Ovary (tissue), 9 donors: ENCODE measurements around the gene CEMIP. TPM values are rescaled to one million over a fixed set of nuclear protein-coding genes. Genes with fewer than 3 reads are reported as not detected.

Experiments used
- DNase-seq, 5 donors: peaks; one replicate each; pipeline ENCODE4 v3.0.0-alpha.2; 2019 to 2020
- H3K27ac ChIP-seq, 2 donors: fragments of 200-600 bp; one replicate each; pipeline versions ENCODE4 v1.5.1 to v1.8.0; 2019 to 2022
- H3K27me3 ChIP-seq: fragments of 200-600 bp; one replicate; pipeline ENCODE4 v1.8.0; 2022
- H3K36me3 ChIP-seq: fragments of 200-600 bp; sonication (generic); one replicate; pipeline ENCODE4 v1.5.1; 2019
- H3K4me1 ChIP-seq: one replicate; pipeline ENCODE4 v1.8.1; 2013; ENCODE audit warnings: mild to moderate bottlenecking, moderate library complexity; ENCODE audit not compliant: insufficient read depth
- H3K4me3 ChIP-seq: fragments of 200-600 bp; sonication (generic); one replicate; pipeline ENCODE4 v1.5.1; 2017
- H3K9me3 ChIP-seq, 2 donors: fragments of 200-600 bp in 1 of 2; sonication (generic) in 1 of 2; one replicate each; pipeline versions ENCODE4 v1.5.1 to v1.8.1; 2013 to 2019; ENCODE audit warnings: mild to moderate bottlenecking in 1 of 2, moderate library complexity in 1 of 2
- EP300 ChIP-seq: sonication (generic); formaldehyde crosslinking; IDR thresholded peaks from one replicate; pipeline ENCODE4 v1.6.1; 2017; ENCODE audit warnings: antibody characterized with exemption
- POLR2A ChIP-seq: fragments of 450-650 bp; IDR thresholded peaks from one replicate; pipeline ENCODE4 v1.6.1; 2017; ENCODE audit warnings: antibody characterized with exemption, mild to moderate bottlenecking, moderate library complexity
- WGBS, 3 donors: extraction: QIAGEN DNeasy Blood & Tissue Kit in 1 of 3; methylation state at CpG; one replicate each; pipeline versions ENCODE4 v1.1.5 to v1.1.7; 2013 to 2017; 5-methylcytosine and 5-hydroxymethylcytosine counted together
- intact Hi-C, 4 donors: fragments of 100-400 bp; cut with DNase I; formaldehyde crosslinking; loops; one replicate each; pipeline versions ENCODE4 v1.11.0 to v1.15.1; 2022 to 2023
- polyA plus RNA-seq, 2 donors: library from polyadenylated mRNA; stranded (reverse); fragments of 200-250 nt in 1 of 2; fragments of 350-450 nt in 1 of 2; fragmentation: Illumina TruSeq in 1 of 2; extraction: RNeasy Lipid Tissue Mini Kit (QIAGEN cat#74804) in 1 of 2; gene quantifications; one replicate each; pipeline ENCODE4 v1.2.3, GENCODE V29; 2013 to 2014
- total RNA-seq, 7 donors: library from RNA; depleted of rRNA in 2 of 7; stranded (reverse); fragments of >200 nt in 2 of 7; fragmentation: NEBNext Ultra II Directional in 3 of 7; extraction: Animal tissue kit (Norgen Biotek cat#: 25700) in 3 of 7; gene quantifications; one replicate each; pipeline versions ENCODE4 v1.1.0 to v1.2.4, GENCODE V29; 2016 to 2023
- TF ChIP-seq, protein P1 (sequence below), 3 donors: fragments of 450-650 bp in 2 of 3; fragments of 200-600 bp in 1 of 3; IDR thresholded peaks; one replicate each; pipeline versions ENCODE4 v1.5.1 to v1.8.0; 2016 to 2022; ENCODE audit warnings: antibody characterized with exemption in 3 of 3, mild to moderate bottlenecking in 1 of 3
- donor health status: DM: no; HTN: no; CAD: no; lungs with moderate emphysema.
- donor health status: DM: no; HTN: no; CAD: no.
- donor health status: Bipolar disorder and iron deficiency.
- donor health status: DM: yes; HTN: yes; CAD: no.
- donor health status: DM: no; HTN: no; CAD: no.
- donor health status: DM: yes; HTN: yes; CAD: no.

CEMIP gene
- total and polyA plus RNA-seq, 9 donors: 2.2 to 12.3 (median 4.7) TPM

DNA sequence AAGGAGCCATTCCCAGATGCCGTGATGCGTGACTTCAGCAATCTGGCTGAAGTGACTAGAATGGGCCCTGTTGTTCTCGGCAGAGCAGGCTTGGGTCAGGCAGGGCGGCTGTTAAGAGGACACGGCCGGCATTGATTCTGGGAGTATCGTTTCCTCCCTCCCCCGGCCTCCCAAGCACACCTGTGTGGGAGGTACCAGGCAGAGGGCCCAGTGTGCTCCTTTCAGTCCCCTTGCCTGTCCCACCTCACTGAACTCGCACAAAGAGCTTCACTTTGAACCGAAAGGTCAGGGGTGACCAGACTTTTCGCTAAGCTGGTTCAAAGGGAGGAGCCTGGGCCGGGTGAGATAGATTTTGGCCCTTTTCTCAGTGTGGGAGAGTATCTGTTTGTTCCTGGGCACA lies 92.7 kb downstream of the CEMIP start:
- Histone ChIP-seq H3K27ac (no peak overlapping the region), H3K9me3 (no peaks in the 10 kb centered on the region), H3K36me3 (no peaks in the 10 kb centered on the region), H3K4me3 (no peak overlapping the region), H3K4me1 (peaks cover 3% of the 10 kb centered on the region), H3K27me3 (no peaks in the 10 kb centered on the region)
- intact Hi-C loops: no loop called here
- no peak for DNase-seq
- TF ChIP-seq POLR2A: no peak
- no peak for TF ChIP-seq EP300
- TF ChIP-seq, protein P1, sequence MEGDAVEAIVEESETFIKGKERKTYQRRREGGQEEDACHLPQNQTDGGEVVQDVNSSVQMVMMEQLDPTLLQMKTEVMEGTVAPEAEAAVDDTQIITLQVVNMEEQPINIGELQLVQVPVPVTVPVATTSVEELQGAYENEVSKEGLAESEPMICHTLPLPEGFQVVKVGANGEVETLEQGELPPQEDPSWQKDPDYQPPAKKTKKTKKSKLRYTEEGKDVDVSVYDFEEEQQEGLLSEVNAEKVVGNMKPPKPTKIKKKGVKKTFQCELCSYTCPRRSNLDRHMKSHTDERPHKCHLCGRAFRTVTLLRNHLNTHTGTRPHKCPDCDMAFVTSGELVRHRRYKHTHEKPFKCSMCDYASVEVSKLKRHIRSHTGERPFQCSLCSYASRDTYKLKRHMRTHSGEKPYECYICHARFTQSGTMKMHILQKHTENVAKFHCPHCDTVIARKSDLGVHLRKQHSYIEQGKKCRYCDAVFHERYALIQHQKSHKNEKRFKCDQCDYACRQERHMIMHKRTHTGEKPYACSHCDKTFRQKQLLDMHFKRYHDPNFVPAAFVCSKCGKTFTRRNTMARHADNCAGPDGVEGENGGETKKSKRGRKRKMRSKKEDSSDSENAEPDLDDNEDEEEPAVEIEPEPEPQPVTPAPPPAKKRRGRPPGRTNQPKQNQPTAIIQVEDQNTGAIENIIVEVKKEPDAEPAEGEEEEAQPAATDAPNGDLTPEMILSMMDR (IDR thresholded peaks at IDR 0.05): no peak
- 89 to 92% (median 90%) methylated on average over 11 to 12 of the region's 12 CpGs for WGBS, 3 donors

GRCh38 chr15:80873366-80873952 lies 94.3 kb downstream of the CEMIP start:
- no peak for DNase-seq
- peaks cover 3% of the 10 kb centered on the region for H3K4me1 ChIP-seq
- no peak overlapping the region for H3K4me3 ChIP-seq
- WGBS, 3 donors: 34 to 45% (median 45%) methylated on average over 7 of the region's 7 CpGs
- H3K36me3 ChIP-seq: no peaks in the 10 kb centered on the region
- intact Hi-C loops: no loop called here
- no peaks in the 10 kb centered on the region for H3K27me3 ChIP-seq
- no peak overlapping the region for H3K27ac ChIP-seq
- H3K9me3 ChIP-seq: no peaks in the 10 kb centered on the region
- TF ChIP-seq POLR2A (no peak), EP300 (no peak)
- TF ChIP-seq, protein P1 (IDR thresholded peaks at IDR 0.05): no peak

DNA sequence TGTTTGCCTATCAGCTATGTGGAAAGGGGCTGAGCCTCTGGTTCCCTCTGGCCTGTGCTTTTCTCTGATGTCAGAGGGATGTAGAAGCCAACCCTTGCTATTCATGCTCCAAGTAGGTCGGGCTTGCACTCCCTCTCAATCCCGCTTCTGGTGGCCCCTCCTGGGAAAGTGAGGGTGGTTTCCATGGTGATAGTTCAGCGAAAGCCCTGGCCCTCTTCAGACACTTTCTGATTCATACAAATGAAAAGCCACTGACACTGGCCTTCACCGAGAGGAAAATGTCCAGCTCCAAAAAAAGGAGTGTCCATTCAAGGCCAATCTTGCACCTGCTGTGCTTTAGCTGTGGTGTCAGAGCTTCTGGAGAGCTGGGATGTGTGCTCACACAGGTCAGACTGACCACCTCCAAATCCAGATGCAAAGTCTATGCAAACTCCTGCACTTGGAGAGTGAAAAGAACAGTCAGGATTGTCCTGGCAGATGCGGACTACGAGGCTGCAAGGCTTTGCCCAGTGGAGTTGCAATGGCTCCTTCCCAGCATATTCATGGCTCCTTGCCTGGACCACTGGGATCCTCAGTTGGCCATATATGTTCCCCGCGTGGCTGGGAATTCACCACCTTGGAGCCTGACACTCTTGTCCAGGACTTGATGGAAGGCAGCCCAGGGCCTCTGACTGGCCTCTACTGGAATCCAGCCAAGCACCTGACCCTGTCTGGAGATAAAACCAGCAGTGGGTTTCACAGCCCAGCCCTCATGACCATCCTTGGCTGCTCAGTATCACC lies 96.6 kb downstream of the CEMIP start:
- intact Hi-C loops: no loop called here
- Histone ChIP-seq H3K27ac (peak overlapping the region in 1 of 2 donors; percentile 45), H3K36me3 (no peaks in the 10 kb centered on the region), H3K4me1 (peaks cover 1% of the 10 kb centered on the region), H3K4me3 (no peak overlapping the region), H3K9me3 (no peaks in the 10 kb centered on the region), H3K27me3 (no peaks in the 10 kb centered on the region)
- WGBS, 3 donors: 12 to 20% (median 19%) methylated on average over 8 of the region's 8 CpGs
- peak; percentile 54 to 78 (median 69) for DNase-seq
- TF ChIP-seq EP300 (no peak), POLR2A (no peak)
- TF ChIP-seq, protein P1 (IDR thresholded peaks at IDR 0.05): no peak

DNA sequence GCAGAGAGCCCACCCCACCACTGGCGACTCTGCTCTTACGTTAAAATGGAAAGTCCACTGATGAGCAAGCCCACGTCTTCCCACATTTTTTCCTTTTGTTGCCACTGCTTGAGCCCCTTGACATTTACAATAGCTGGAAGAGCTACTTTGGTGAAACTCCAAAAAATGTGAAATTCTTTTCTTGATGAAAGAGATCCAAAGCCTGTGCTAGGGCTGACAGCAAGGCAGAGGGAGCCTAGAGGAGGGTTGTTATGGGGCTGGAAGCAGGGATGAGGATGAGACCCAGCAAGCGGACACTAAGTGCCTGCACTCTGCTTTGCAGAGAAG lies 97.1 kb downstream of the CEMIP start:
- H3K27me3 ChIP-seq: no peaks in the 10 kb centered on the region
- H3K4me3 ChIP-seq: no peak overlapping the region
- TF ChIP-seq POLR2A (no peak), EP300 (no peak)
- TF ChIP-seq, protein P1 (IDR thresholded peaks at IDR 0.05): no peak
- DNase-seq: no peak
- no peaks in the 10 kb centered on the region for H3K9me3 ChIP-seq
- WGBS, 3 donors: 59 to 69% (median 67%) methylated on average over 4 of the region's 4 CpGs
- intact Hi-C loops: no loop called here
- no peaks in the 10 kb centered on the region for H3K36me3 ChIP-seq
- H3K27ac ChIP-seq: peak overlapping the region in 1 of 2 donors; percentile 45
- H3K4me1 ChIP-seq: peaks cover 1% of the 10 kb centered on the region
